H1 (cell line): ENCODE results near the gene COTL1. TPM values are rescaled to one million over a fixed set of nuclear protein-coding genes. Genes with fewer than 3 reads are reported as not detected.
A peak's percentile ranks its signal among the peaks of the same experiment; 100 is the strongest.

Experiments used
- CTCF ChIA-PET: fragments of 300-600 bp; sonication (Branson Sonifier 250); formaldehyde crosslinking; loops from one replicate; lab custom pipeline; 2021; ENCODE audit not compliant: partially characterized antibody; lab: Charles Lee
- POLR2A ChIA-PET: fragments of 300-600 bp; sonication (Branson Sonifier 250); formaldehyde crosslinking; loops from one replicate; lab custom pipeline; 2021; ENCODE audit warnings: inconsistent platforms; ENCODE audit not compliant: partially characterized antibody; lab: Charles Lee
- DNase-seq, 2 experiments: peaks; one replicate each; pipeline versions ENCODE4 v3.0.0 to v3.0.0-alpha.2; 2010 to 2022; ENCODE audit warnings: low spot score in 2 of 2, low read depth in 1 of 2, mixed read lengths in 1 of 2
- FAIRE-seq: peaks from 2 replicates; lab custom pipeline; 2011; peaks lifted over from hg19 to GRCh38; lab: Jason Lieb, UNC
- H2AFZ ChIP-seq: 2 replicates; pipeline ENCODE4 v1.8.1; 2012; ENCODE audit warnings: low read length, inconsistent platforms
- H2AK5ac ChIP-seq: 2 replicates; pipeline ENCODE4 v1.6.1; 2013; ENCODE audit warnings: low read depth, low read length
- H2BK120ac ChIP-seq: replicated peaks from 2 replicates; pipeline ENCODE3; 2013; ENCODE audit warnings: low read depth, low read length, inconsistent platforms
- H2BK12ac ChIP-seq: 2 replicates; pipeline ENCODE4 v1.6.1; 2013; ENCODE audit warnings: low read depth, low read length
- H2BK15ac ChIP-seq: 2 replicates; pipeline ENCODE4 v1.6.1; 2013; ENCODE audit warnings: low read length
- H2BK20ac ChIP-seq: 2 replicates; pipeline ENCODE4 v1.6.1; 2013; ENCODE audit warnings: low read length
- H2BK5ac ChIP-seq: 2 replicates; pipeline ENCODE4 v1.6.1; 2013; ENCODE audit warnings: low read depth, low read length
- H3K14ac ChIP-seq: 2 replicates; pipeline ENCODE4 v1.6.1; 2013; ENCODE audit warnings: inconsistent platforms; ENCODE audit not compliant: insufficient read length
- H3K18ac ChIP-seq: 2 replicates; pipeline ENCODE4 v1.6.1; 2013; ENCODE audit warnings: low read length; ENCODE audit errors: extremely low read depth
- H3K23ac ChIP-seq: 2 replicates; pipeline ENCODE4 v1.6.1; 2013; ENCODE audit warnings: inconsistent platforms; ENCODE audit not compliant: insufficient read length
- H3K23me2 ChIP-seq: 2 replicates; pipeline ENCODE4 v1.6.1; 2013; ENCODE audit warnings: low read depth, low read length
- H3K27ac ChIP-seq: 2 replicates; pipeline ENCODE4 v1.6.1; 2011; ENCODE audit warnings: low read depth, low read length, inconsistent platforms
- H3K27me3 ChIP-seq, 4 experiments: replicated peaks in 1 of 4; 1 replicate in 1 of 4; 2 replicates in 3 of 4; pipeline versions ENCODE4 v1.6.1 to v1.8.1; 2011 to 2013; ENCODE audit warnings: low read length in 3 of 4, mild to moderate bottlenecking in 3 of 4, inconsistent platforms in 2 of 4, mixed read lengths in 2 of 4, moderate library complexity in 1 of 4; ENCODE audit not compliant: control insufficient read depth in 3 of 4, insufficient read depth in 3 of 4; ENCODE audit errors: extremely low read depth in 1 of 4
- H3K36me3 ChIP-seq, 4 experiments: 2 replicates each; pipeline versions ENCODE4 v1.6.1 to v1.8.1; 2011 to 2013; ENCODE audit warnings: mild to moderate bottlenecking in 4 of 4, low read length in 3 of 4, moderate library complexity in 2 of 4, control low read depth in 1 of 4, inconsistent platforms in 1 of 4; ENCODE audit not compliant: insufficient read depth in 4 of 4, control insufficient read depth in 2 of 4
- H3K4ac ChIP-seq: replicated peaks from 2 replicates; pipeline ENCODE3; 2013; ENCODE audit warnings: low read length, low read depth, mixed read lengths, inconsistent platforms; ENCODE audit not compliant: insufficient read length
- H3K4me1 ChIP-seq, 4 experiments: replicated peaks in 1 of 4; 1 replicate in 1 of 4; 2 replicates in 3 of 4; pipeline versions ENCODE4 v1.6.1 to v1.8.1; 2011 to 2013; ENCODE audit warnings: low read length in 3 of 4, inconsistent platforms in 2 of 4, mixed read lengths in 1 of 4; ENCODE audit not compliant: insufficient read depth in 4 of 4, control insufficient read depth in 3 of 4
- H3K4me2 ChIP-seq, 2 experiments: 2 replicates each; pipeline versions ENCODE4 v1.6.1 to v1.8.1; 2011 to 2013; ENCODE audit warnings: low read depth in 2 of 2, low read length in 2 of 2, control low read depth in 1 of 2, inconsistent platforms in 1 of 2, mild to moderate bottlenecking in 1 of 2; ENCODE audit not compliant: insufficient read depth in 1 of 2
- H3K4me3 ChIP-seq, 4 experiments: fragments of 200-600, 300-600 bp in 1 of 4; sonication (generic), shearing (Covaris generic), sonication (Bioruptor Twin) in 1 of 4; 2 replicates each; pipeline versions ENCODE4 v1.5.1 to v1.8.1; 2011 to 2016; ENCODE audit warnings: low read length in 4 of 4, low read depth in 3 of 4, control low read depth in 2 of 4, inconsistent platforms in 2 of 4, mild to moderate bottlenecking in 2 of 4, mixed read lengths in 1 of 4, moderate library complexity in 1 of 4; ENCODE audit not compliant: insufficient read depth in 2 of 4; ENCODE audit errors: extremely low read depth in 1 of 4
- H3K56ac ChIP-seq: replicated peaks from 2 replicates; pipeline ENCODE3; 2013; ENCODE audit warnings: low read depth, mild to moderate bottlenecking, mixed read lengths, low read length, inconsistent platforms; ENCODE audit not compliant: insufficient read length
- H3K79me1 ChIP-seq: 2 replicates; pipeline ENCODE4 v1.6.1; 2013; ENCODE audit warnings: low read depth, low read length, control low read depth
- H3K79me2 ChIP-seq, 2 experiments: 2 replicates each; pipeline versions ENCODE4 v1.6.1 to v1.8.1; 2012 to 2013; ENCODE audit warnings: low read length in 2 of 2, mild to moderate bottlenecking in 2 of 2, inconsistent platforms in 1 of 2; ENCODE audit not compliant: insufficient read depth in 2 of 2, control insufficient read depth in 1 of 2
- H3K9ac ChIP-seq, 4 experiments: replicated peaks in 1 of 4; 1 replicate in 1 of 4; 2 replicates in 3 of 4; pipeline versions ENCODE4 v1.6.1 to v1.8.1; 2011 to 2013; ENCODE audit warnings: low read depth in 3 of 4, low read length in 3 of 4, control low read depth in 2 of 4, mild to moderate bottlenecking in 2 of 4, moderate library complexity in 2 of 4, inconsistent platforms in 1 of 4; ENCODE audit errors: extremely low read depth in 1 of 4
- H3K9me3 ChIP-seq, 2 experiments: 2 replicates each; pipeline versions ENCODE4 v1.6.1 to v1.8.1; 2012 to 2013; ENCODE audit warnings: mild to moderate bottlenecking in 2 of 2, moderate library complexity in 2 of 2, control low read depth in 1 of 2, inconsistent platforms in 1 of 2, low read depth in 1 of 2, low read length in 1 of 2, mixed read lengths in 1 of 2; ENCODE audit not compliant: insufficient read depth in 2 of 2
- H4K20me1 ChIP-seq, 2 experiments: replicated peaks in 1 of 2; 2 replicates each; pipeline versions ENCODE3 to v1.8.1; 2011 to 2013; ENCODE audit warnings: inconsistent platforms in 2 of 2, low read length in 2 of 2, mild to moderate bottlenecking in 1 of 2; ENCODE audit not compliant: insufficient read depth in 2 of 2, control insufficient read depth in 1 of 2
- H4K5ac ChIP-seq: 2 replicates; pipeline ENCODE4 v1.6.1; 2013; ENCODE audit warnings: low read length, low read depth, mixed read lengths, inconsistent platforms; ENCODE audit not compliant: insufficient read length
- H4K8ac ChIP-seq: 2 replicates; pipeline ENCODE4 v1.8.0; 2013; ENCODE audit warnings: mild to moderate bottlenecking, moderate library complexity, low read length, inconsistent platforms; ENCODE audit not compliant: insufficient read depth; ENCODE audit errors: extremely low read depth
- H4K91ac ChIP-seq: replicated peaks from 2 replicates; pipeline ENCODE3; 2013; ENCODE audit warnings: low read length, mixed read lengths, inconsistent platforms; ENCODE audit not compliant: insufficient read length
- CHD2 ChIP-seq: IDR thresholded peaks from 2 replicates; pipeline ENCODE4 v1.6.1; 2012; ENCODE audit warnings: low read length, improper control_type of control experiment
- FOSL1 ChIP-seq: IDR thresholded peaks from 2 replicates; pipeline ENCODE4 v1.6.1; 2011; ENCODE audit warnings: mild to moderate bottlenecking, low read depth, low read length, moderate library complexity; ENCODE audit not compliant: insufficient read depth
- KDM1A ChIP-seq: fragments of 200-600, 300-600 bp; sonication (generic); IDR thresholded peaks from 2 replicates; pipeline ENCODE4 v1.7.1; 2016; ENCODE audit warnings: mild to moderate bottlenecking, low read length, borderline replicate concordance
- NRF1 ChIP-seq: IDR thresholded peaks from 2 replicates; pipeline ENCODE4 v1.6.1; 2011; ENCODE audit warnings: mild to moderate bottlenecking, low read depth, low read length, improper control_type of control experiment
- RAD21 ChIP-seq, 2 experiments: IDR thresholded peaks in 1 of 2; conservative IDR thresholded peaks in 1 of 2; 2 replicates each; pipeline ENCODE4 v1.6.1; 2011; ENCODE audit warnings: low read depth in 2 of 2, low read length in 2 of 2, improper control_type of control experiment in 1 of 2, inconsistent platforms in 1 of 2, mild to moderate bottlenecking in 1 of 2, moderate library complexity in 1 of 2
- RNF2 ChIP-seq: fragments of 200-900, 300-1000 bp; sonication (generic); IDR thresholded peaks from 2 replicates; pipeline ENCODE4 v1.7.1; 2016; ENCODE audit warnings: borderline replicate concordance, low read depth, mild to moderate bottlenecking, antibody characterized with exemption, low read length; ENCODE audit not compliant: poor library complexity, severe bottlenecking; ENCODE audit errors: missing control alignments
- SP2 ChIP-seq: IDR thresholded peaks from 2 replicates; pipeline ENCODE4 v1.6.1; 2012; ENCODE audit warnings: mild to moderate bottlenecking, low read length, inconsistent platforms
- TAF1 ChIP-seq: IDR thresholded peaks from 2 replicates; pipeline ENCODE4 v1.6.1; 2011; ENCODE audit warnings: mild to moderate bottlenecking, low read depth, low read length
- TBP ChIP-seq: IDR thresholded peaks from 2 replicates; pipeline ENCODE4 v1.6.1; 2011; ENCODE audit warnings: low read depth, low read length, improper control_type of control experiment
- TCF12 ChIP-seq: IDR thresholded peaks from 2 replicates; pipeline ENCODE4 v1.6.1; 2011; ENCODE audit warnings: low read depth, mild to moderate bottlenecking, low read length
- WGBS, 2 experiments: shearing (Covaris generic) in 1 of 2; methylation state at CpG; one replicate each; pipeline versions ENCODE4 v1.1.6 to v1.1.7; 2013 to 2015; ENCODE audit warnings: low lambda C conversion rate in 2 of 2, mixed read lengths in 2 of 2, inconsistent platforms in 1 of 2, low coverage in 1 of 2, missing lambda C conversion rate in 1 of 2; ENCODE audit not compliant: insufficient replicate concordance in 2 of 2, insufficient coverage in 1 of 2, insufficient read length in 1 of 2; ENCODE audit errors: extremely low coverage in 1 of 2, missing lambda C conversion rate in 1 of 2; 5-methylcytosine and 5-hydroxymethylcytosine counted together
- polyA plus RNA-seq, 7 experiments: library from polyadenylated mRNA; depleted of rRNA in 3 of 7; stranded (reverse) in 5 of 7; unstranded in 2 of 7; fragments of >200 nt in 5 of 7; fragments of 200-250 nt in 2 of 7; gene quantifications; 1 replicate in 5 of 7; 2 replicates in 1 of 7; 4 replicates in 1 of 7; pipeline versions ENCODE4 v1.2.1 to v1.2.3, GENCODE V29; 2011 to 2013; ENCODE audit warnings: missing spikeins in 2 of 7, mixed read lengths in 2 of 7
- total RNA-seq: library from RNA; stranded (reverse); fragmentation: NEBNext Ultra II Directional; extraction: Animal tissue kit (Norgen Biotek cat#: 25700); gene quantifications from 2 replicates; pipeline ENCODE4 v1.2.1, GENCODE V29; 2021

The COTL1 gene
- total and polyA plus RNA-seq, 2 of the 8 experiments (the other 6 are each of a cell fraction or from before 2014, with no cell fraction given), result 59.2 to 183 TPM

GRCh38 chr16:84553873-84554399, 63.9 kb downstream of the COTL1 start:
- WGBS, 2 experiments, result 92% methylated on average over 11 of the region's 11 CpGs; no CpG with 5 or more reads in 1 of the 2 experiments
- H3K23ac ChIP-seq, result no peak overlapping the region
- H3K27ac ChIP-seq, result no peak overlapping the region
- no peaks in the 10 kb centered on the region for H4K20me1 ChIP-seq
- no peak overlapping the region for H2BK15ac ChIP-seq
- H3K79me1 ChIP-seq, result no peaks in the 10 kb centered on the region; the same call in 1 of the 2 replicates
- no peaks in the 10 kb centered on the region for H3K23me2 ChIP-seq
- H3K4ac ChIP-seq, result no peak overlapping the region
- no peak overlapping the region for H3K18ac ChIP-seq
- H3K4me1 ChIP-seq, result peaks cover 4 to 19% (median 10%) of the 10 kb centered on the region in 4 experiments
- H3K9ac ChIP-seq, result no peak overlapping the region
- H3K14ac ChIP-seq, result no peak overlapping the region
- no peak overlapping the region for H4K8ac ChIP-seq
- no peaks in the 10 kb centered on the region for H3K9me3 ChIP-seq
- H3K36me3 ChIP-seq, result no peaks in the 10 kb centered on the region
- H3K27me3 ChIP-seq, result peaks cover 0 to 3% (median 0%) of the 10 kb centered on the region in 4 experiments; a peak in 1 of 7 replicates
- no peak overlapping the region for H2BK20ac ChIP-seq
- TF ChIP-seq RAD21 (IDR thresholded peaks at IDR 0.05 in 1 of 2, conservative IDR thresholded peaks at IDR 0.05 in 1 of 2; ENCODE audit: low read depth in 2 of 2, low read length in 2 of 2) (no peak), TCF12 (no peak), KDM1A (no peak), RNF2 (no peak), FOSL1 (no peak), CHD2 (no peak), NRF1 (no peak), SP2 (no peak), TAF1 (no peak), TBP (no peak)
- 0 out of 2 replicates have a peak overlapping the region, but pooled peaks have one; percentile 24 for H2BK5ac ChIP-seq
- no peak overlapping the region for H3K56ac ChIP-seq
- no peak overlapping the region for H4K91ac ChIP-seq
- ChIA-PET CTCF (interaction anchor here (0.6 to 1.9 kb wide), 4 partner anchors 9 to 83 kb away, joined by 3 to 6 read pairs (median 3); no protein-coding TSS in a partner anchor), POLR2A (interaction anchor here (1.1 kb wide), 1 partner anchor 18 kb away, joined by 4 read pairs; no protein-coding TSS in a partner anchor)
- DNase-seq (no peak), FAIRE-seq (no peak)
- no peak overlapping the region for H3K4me2 ChIP-seq
- no peak overlapping the region for H2AFZ ChIP-seq
- H4K5ac ChIP-seq, result no peak overlapping the region
- H3K79me2 ChIP-seq, result no peaks in the 10 kb centered on the region
- H2AK5ac ChIP-seq, result 0 out of 2 replicates have a peak overlapping the region, but pooled peaks have one; percentile 24
- H2BK120ac ChIP-seq, result no peak overlapping the region
- no peak overlapping the region for H3K4me3 ChIP-seq
- no peak overlapping the region for H2BK12ac ChIP-seq
